ENCODE measurements around the gene MECP2. TPM values are rescaled to one million over a fixed set of nuclear protein-coding genes. Genes with fewer than 3 reads are reported as not detected.

MECP2 gene
- total and polyA plus RNA-seq, 2 donors (not counting 1 experiment from before 2014, with no cell fraction given), result 20.0 to 122 TPM

DNA sequence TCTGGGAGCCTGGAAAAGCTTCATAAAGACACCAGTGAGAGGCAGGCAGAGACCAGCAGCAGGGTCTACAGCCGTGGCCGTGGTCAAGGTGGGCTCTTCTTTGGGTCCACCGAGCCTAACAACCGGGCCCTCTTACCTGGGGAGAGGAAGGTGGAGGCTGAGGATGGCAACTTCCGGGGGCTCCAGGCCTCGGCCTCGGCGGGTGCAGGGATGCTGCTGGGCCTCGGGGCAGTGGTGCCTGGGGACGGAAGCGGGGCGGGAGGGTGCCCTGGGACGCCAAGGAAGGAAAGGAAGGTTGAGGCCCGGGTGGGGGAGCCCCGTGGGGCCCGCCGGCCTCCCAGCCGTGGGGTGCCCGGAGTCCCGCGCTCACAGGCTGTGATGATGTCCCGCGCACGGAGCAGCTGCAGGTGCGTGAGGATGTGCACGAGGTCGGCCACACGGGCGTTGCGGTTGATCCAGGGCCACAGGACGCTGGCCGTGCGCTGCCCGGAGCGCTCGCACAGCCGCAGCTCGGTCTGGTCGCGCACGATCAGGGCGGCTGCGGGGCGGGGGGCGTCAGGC lies 78.4 kb downstream of the MECP2 start:
- Mint-ChIP-seq H3K4me3 (peak overlapping the region; percentile 87), H3K9me3 (ENCODE audit: insufficient read depth) (no peaks in the 10 kb centered on the region), H3K27ac (peak overlapping the region; percentile 85), H3K4me1 (peaks cover 18% of the 10 kb centered on the region), H3K27me3 (no peaks in the 10 kb centered on the region)
- peak overlapping the region; percentile 89 for H3K4me2 ChIP-seq (replicated peaks; ENCODE audit: low read depth, low read length, poor library complexity, severe bottlenecking)
- H4K20me1 ChIP-seq (ENCODE audit: control insufficient read depth, insufficient read depth, low read length, poor library complexity, severe bottlenecking), result no peaks in the 10 kb centered on the region
- no peaks in the 10 kb centered on the region for H3K27me3 ChIP-seq (replicated peaks in 1 of 4; ENCODE audit: control extremely low read depth in 1 of 4, control insufficient read depth in 3 of 4, insufficient read depth in 4 of 4, low read length in 3 of 4)
- CTCF ChIA-PET, result interaction anchor here (1.1 to 3.9 kb wide), 2 partner anchors 11 to 49 kb away, joined by 3 to 21 read pairs; no protein-coding TSS in a partner anchor
- H2AFZ ChIP-seq (ENCODE audit: insufficient read depth, low read depth, low read length, poor library complexity, severe bottlenecking), result peak overlapping the region; percentile 49
- TF ChIP-seq, protein P1, sequence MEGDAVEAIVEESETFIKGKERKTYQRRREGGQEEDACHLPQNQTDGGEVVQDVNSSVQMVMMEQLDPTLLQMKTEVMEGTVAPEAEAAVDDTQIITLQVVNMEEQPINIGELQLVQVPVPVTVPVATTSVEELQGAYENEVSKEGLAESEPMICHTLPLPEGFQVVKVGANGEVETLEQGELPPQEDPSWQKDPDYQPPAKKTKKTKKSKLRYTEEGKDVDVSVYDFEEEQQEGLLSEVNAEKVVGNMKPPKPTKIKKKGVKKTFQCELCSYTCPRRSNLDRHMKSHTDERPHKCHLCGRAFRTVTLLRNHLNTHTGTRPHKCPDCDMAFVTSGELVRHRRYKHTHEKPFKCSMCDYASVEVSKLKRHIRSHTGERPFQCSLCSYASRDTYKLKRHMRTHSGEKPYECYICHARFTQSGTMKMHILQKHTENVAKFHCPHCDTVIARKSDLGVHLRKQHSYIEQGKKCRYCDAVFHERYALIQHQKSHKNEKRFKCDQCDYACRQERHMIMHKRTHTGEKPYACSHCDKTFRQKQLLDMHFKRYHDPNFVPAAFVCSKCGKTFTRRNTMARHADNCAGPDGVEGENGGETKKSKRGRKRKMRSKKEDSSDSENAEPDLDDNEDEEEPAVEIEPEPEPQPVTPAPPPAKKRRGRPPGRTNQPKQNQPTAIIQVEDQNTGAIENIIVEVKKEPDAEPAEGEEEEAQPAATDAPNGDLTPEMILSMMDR (IDR thresholded peaks at IDR 0.05), result no peak
- H3K9ac ChIP-seq (ENCODE audit: low read length), result peak overlapping the region; percentile 70
- peaks cover 6 to 21% of the 10 kb centered on the region in 2 donors for H3K4me1 ChIP-seq (ENCODE audit: control insufficient read depth in 2 of 2, insufficient read depth in 2 of 2, low read length in 2 of 2)
- peaks cover 0 to 32% of the 10 kb centered on the region in 2 experiments for H3K36me3 ChIP-seq (replicated peaks in 1 of 2; ENCODE audit: control extremely low read depth in 1 of 2, control insufficient read depth in 1 of 2, extremely low read depth in 1 of 2, insufficient read depth in 2 of 2, low read length in 1 of 2)
- intact Hi-C loops (cut with micrococcal nuclease), result loop anchor here (2.0 kb wide), 1 partner anchor 46 kb away; the partner anchor contains the start of gene TMEM187
- no peaks in the 10 kb centered on the region for H3K9me3 ChIP-seq (ENCODE audit: control extremely low read depth in 1 of 3, control insufficient read depth in 2 of 3, insufficient read depth in 1 of 3, low read length in 2 of 3)
- peaks cover 24% of the 10 kb centered on the region for H3K79me2 ChIP-seq (ENCODE audit: control insufficient read depth, insufficient read depth, low read length)
- ATAC-seq (ENCODE audit: low read depth), result no peak
- 0% methylated on average over 33 of the region's 45 CpGs for WGBS (ENCODE audit: insufficient coverage)
- peak overlapping the region in 4 of 5 experiments; percentile 55 to 67 (median 64) for H3K4me3 ChIP-seq (ENCODE audit: control extremely low read depth in 1 of 5, extremely low read depth in 1 of 5, insufficient read depth in 1 of 5, low read depth in 2 of 5, low read length in 4 of 5)
- DNase-seq, result peak; percentile 30
- peak overlapping the region; percentile 50 to 72 for H3K27ac ChIP-seq (ENCODE audit: low read length in 2 of 2)
- POLR2A ChIA-PET, result interaction anchor here (1.0 kb wide), 1 partner anchor 11 kb away, joined by 4 read pairs; no protein-coding TSS in a partner anchor

DNA sequence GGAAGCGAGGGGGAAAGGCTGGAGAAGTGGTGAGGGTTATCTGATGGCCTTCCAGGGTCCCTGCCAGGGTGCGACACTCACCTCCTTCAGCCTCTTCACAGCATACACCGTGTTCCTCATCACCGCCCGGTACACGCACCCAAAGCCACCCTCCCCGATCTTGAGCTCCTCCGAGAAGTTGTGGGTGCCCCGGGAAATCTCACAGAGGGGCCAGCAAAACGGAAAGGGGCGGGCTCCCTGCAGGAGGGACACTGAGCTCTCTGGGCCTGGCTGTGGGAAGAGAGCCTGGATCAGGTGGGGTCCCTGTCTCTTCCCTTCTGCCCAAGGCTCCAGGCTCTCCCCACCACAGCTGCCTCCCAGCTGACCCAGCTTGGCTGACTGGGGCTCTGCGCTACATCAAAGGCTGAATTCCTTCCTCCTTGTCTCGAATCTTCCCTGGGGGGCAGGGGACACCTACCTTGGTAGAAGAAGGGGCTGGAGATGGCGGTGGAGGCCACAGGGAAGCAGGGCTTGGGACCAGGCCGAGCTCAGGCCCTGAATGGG lies 78.9 kb downstream of the MECP2 start:
- H3K9ac ChIP-seq (ENCODE audit: low read length), result peak overlapping the region; percentile 70
- Mint-ChIP-seq H3K9me3 (ENCODE audit: insufficient read depth) (no peaks in the 10 kb centered on the region), H3K4me3 (peak overlapping the region; percentile 87), H3K27ac (peak overlapping the region; percentile 85), H3K4me1 (peaks cover 20% of the 10 kb centered on the region), H3K27me3 (no peaks in the 10 kb centered on the region)
- peak; percentile 29 for DNase-seq
- WGBS (ENCODE audit: insufficient coverage), result 0% methylated on average over 1 of the region's 15 CpGs
- POLR2A ChIA-PET, result interaction anchor here (0.6 to 1.0 kb wide), 3 partner anchors 11 to 258 kb away, joined by 4 to 12 read pairs (median 5); no protein-coding TSS in a partner anchor
- peak overlapping the region in 4 of 5 experiments; percentile 55 to 67 (median 64) for H3K4me3 ChIP-seq (ENCODE audit: control extremely low read depth in 1 of 5, extremely low read depth in 1 of 5, insufficient read depth in 1 of 5, low read depth in 2 of 5, low read length in 4 of 5)
- no peaks in the 10 kb centered on the region for H3K27me3 ChIP-seq (replicated peaks in 1 of 4; ENCODE audit: control extremely low read depth in 1 of 4, control insufficient read depth in 3 of 4, insufficient read depth in 4 of 4, low read length in 3 of 4)
- H3K79me2 ChIP-seq (ENCODE audit: control insufficient read depth, insufficient read depth, low read length), result peaks cover 24% of the 10 kb centered on the region
- TF ChIP-seq, protein P1 (IDR thresholded peaks at IDR 0.05), result no peak
- TF ChIP-seq EZH2 (IDR thresholded peaks at IDR 0.05; ENCODE audit: borderline replicate concordance, insufficient read depth, low read depth, low read length, poor library complexity, severe bottlenecking), result no peak
- H3K4me2 ChIP-seq (replicated peaks; ENCODE audit: low read depth, low read length, poor library complexity, severe bottlenecking), result peak overlapping the region; percentile 89
- peak overlapping the region; percentile 49 for H2AFZ ChIP-seq (ENCODE audit: insufficient read depth, low read depth, low read length, poor library complexity, severe bottlenecking)
- no peaks in the 10 kb centered on the region for H4K20me1 ChIP-seq (ENCODE audit: control insufficient read depth, insufficient read depth, low read length, poor library complexity, severe bottlenecking)
- peak overlapping the region; percentile 50 to 72 for H3K27ac ChIP-seq (ENCODE audit: low read length in 2 of 2)
- H3K36me3 ChIP-seq (replicated peaks in 1 of 2; ENCODE audit: control extremely low read depth in 1 of 2, control insufficient read depth in 1 of 2, extremely low read depth in 1 of 2, insufficient read depth in 2 of 2, low read length in 1 of 2), result peaks cover 0 to 33% of the 10 kb centered on the region in 2 experiments
- intact Hi-C loops (cut with micrococcal nuclease), result loop anchor here (2.0 kb wide), 1 partner anchor 46 kb away; the partner anchor contains the start of gene TMEM187
- CTCF ChIA-PET, result interaction anchor here (1.1 to 3.9 kb wide), 3 partner anchors 11 to 49 kb away, joined by 3 to 21 read pairs (median 3); no protein-coding TSS in a partner anchor
- no peak for ATAC-seq (ENCODE audit: low read depth)
- no peaks in the 10 kb centered on the region for H3K9me3 ChIP-seq (ENCODE audit: control extremely low read depth in 1 of 3, control insufficient read depth in 2 of 3, insufficient read depth in 1 of 3, low read length in 2 of 3)
- H3K4me1 ChIP-seq (ENCODE audit: control insufficient read depth in 2 of 2, insufficient read depth in 2 of 2, low read length in 2 of 2), result peaks cover 6 to 26% of the 10 kb centered on the region in 2 donors

Data from B cell (primary cell).